Stimulated activated CD4-positive, alpha-beta T cell treated with anti-CD3 and anti-CD28 coated beads, Interleukin-2, amount 100 ng/mL, for 48 hours (primary cell): Measurements from ENCODE around the gene NGLY1.

Experiments used
- DNase-seq, 2 donors: peaks; one replicate each; pipeline ENCODE4 v3.0.0-alpha.2; 2020

NGLY1 gene

DNA sequence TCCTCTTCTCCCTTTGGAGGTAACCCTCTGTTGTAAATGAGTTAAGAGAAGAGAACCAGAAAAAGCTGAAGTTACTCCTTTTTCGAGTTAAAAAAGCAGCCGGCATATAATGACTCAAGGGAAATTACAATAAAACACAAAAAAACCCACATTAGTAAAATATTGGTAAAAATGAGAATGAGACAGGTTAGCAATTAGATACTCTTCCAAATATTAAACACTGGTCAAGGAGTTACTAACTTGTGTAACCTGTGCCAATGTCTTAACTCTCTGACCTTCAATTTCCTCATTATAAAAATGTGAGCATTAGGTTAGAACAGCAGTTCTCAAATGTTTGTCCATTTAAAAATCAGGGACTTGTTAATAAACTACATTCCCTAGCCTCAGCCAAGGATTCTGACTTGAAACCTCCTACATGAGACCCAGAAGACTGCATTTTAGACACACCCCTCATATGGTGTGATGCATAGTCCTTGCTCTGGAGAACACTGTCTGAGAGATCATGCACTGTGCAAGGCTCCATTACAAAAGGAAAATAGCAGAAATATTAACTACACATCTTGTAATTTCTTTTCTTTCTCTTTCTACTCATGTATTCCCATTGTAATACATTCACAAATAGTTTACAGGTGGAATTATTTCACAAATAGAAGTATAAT lies 75.8 kb downstream of the NGLY1 start:
- no peak for DNase-seq

DNA sequence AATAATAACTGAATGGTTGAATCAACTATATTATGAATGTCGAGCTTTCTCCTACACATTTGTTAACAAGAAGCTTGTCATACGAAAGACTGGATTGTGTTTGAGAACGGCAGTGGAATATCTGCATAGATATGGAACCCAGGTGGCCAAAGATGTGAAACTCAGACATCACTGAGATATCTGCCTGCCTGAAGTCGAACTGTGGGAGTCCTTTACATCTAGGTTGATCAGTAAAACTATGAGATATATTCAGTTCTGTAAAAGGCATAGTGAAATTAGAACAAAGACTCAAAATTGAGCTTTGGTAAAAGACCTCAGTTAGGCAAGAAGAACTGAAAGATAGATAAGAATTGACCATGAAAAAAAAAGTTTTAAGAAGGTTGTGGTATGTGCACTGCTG lies 77.0 kb downstream of the NGLY1 start:
- DNase-seq: no peak

DNA sequence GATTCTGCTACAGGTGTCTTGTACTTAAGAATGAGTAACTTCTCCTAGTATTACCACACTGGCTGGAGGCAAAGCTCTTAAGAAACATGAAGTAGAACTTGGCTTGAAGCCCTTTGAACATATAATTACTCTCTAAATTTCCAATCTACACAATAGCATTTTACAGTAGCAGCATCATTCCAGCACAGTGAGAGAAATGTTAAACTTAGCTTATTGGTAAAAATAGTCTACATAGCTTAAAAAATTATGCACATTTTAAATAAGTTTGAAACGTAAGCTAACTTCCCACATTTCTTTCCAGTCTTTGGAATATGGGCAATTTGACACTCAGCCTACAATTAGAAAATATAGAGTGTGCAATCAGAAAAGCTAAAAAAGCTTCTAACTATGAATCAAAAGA lies 85.7 kb downstream of the NGLY1 start:
- DNase-seq: no peak

DNA sequence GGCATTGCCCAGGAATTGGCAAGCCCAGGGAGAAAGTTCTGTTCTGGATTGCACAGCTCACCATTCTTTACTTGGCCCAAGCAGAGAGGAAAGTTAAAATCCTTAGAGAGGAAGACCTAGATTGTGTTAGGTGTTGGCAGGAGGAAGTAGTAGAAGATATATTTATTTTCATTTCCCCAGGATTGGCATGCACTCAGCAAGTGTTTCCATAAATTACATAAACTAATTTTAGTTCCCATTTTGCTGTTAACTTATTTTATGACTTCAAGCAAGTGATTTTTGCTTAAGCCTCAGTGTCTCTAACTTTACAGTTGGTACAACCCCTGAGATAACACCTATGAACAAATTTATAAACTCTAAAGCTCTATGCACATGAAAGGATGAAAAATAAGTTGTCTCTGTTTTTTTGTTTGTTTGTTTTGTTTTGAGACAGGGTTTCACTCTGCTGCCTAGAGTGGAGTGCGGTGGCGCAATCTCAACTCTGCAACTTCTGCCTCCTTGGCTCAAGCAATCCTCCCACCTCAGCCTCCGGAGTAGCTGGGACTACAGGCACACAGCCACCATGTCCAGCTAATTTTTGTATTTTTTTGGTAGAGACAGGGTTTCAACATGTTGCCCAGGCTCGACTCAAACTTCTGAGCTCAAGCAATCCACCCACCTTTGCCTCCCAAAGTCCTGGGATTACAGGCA lies 87.4 kb downstream of the NGLY1 start:
- no peak for DNase-seq

DNA sequence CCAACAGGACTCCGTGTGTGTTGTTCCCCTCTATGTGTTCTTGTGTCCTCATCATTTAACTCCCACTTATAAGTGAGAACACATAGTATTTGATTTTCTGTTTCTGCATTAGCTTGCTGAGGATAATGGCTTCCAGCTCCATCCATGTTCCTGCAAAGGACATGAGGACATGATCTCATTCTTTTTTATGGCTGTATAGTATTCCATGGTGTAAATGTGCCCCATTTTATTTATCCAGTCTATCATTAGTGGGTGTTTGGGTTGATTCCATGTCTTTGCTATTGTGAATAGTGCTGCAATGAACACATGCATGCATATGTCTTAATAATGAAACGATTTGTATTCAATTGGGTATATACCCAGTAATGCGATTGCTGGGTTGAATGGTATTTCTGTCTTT lies 90.0 kb downstream of the NGLY1 start:
- DNase-seq: no peak

DNA sequence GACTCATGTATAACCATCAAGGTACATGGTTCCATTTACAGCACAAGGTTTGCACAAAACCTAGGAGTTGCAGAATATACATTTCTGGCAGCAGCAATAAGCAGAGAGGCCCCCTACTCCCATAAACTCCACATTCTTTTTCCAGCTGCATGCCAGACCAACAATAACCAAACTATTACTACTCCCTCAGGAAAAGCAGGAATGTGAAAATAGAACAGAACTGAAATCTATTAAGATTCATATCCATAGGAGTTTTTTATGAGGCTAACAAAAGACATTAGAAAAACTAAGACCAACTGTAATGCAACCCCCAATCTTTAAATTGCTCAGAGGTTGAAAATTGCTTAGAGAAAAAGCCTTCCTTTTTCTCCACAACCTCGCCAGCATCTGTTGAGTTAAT lies 90.9 kb downstream of the NGLY1 start:
- DNase-seq: no peak

DNA sequence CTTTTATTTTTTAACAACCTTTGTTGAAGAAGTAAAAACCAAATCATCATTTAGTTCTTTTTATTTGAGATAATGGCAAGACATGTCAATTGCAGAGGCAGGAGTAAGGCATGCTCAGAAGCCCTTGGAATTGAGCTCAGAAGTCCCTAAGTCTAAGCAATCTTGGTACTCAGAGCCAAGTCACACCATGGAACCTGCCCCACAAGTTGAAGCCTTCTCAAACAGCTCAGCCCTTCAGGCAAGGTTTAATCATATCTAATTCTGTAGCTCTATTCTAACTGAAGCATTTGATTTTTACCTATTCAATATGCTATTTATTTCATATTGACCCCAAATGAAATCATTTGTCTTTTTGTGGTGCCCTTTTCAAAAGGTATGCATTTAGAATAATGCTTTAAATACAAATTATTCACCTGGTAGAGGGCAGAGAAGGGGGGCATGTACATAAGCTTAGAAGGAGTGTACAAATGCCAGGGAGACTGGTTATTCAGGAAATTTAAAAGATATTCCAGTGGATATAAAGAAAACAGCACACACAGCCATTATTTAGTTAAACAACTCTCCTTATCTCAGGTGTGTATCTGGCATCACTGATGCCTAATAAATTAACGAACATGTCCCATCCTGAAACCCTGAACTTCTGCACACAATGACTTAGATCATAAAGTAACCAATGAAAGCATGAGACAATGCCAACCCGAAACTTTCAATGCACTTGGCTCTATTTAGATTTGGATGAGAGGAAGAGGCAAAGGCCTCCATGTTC lies 92.3 kb downstream of the NGLY1 start:
- no peak for DNase-seq

DNA sequence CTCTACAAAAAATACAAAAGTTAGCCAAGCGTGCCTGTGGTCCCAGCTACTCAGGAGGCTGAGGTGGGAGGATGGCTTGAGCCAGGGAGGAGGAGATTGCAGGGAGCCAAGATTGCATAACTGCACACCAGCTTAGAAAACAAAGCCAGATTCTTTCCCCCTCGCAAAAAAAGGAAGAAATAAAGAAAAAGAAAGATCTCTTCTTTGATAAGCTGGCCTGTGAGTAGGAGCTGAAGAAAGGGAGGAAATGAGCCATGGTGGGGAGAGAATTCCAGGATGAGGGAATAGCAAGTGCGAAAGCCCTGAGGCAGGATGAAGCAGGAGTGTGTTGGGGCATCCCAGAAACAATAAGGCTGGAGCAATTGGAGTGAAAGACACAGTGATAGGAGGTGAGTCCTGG lies 94.0 kb downstream of the NGLY1 start:
- no peak for DNase-seq

DNA sequence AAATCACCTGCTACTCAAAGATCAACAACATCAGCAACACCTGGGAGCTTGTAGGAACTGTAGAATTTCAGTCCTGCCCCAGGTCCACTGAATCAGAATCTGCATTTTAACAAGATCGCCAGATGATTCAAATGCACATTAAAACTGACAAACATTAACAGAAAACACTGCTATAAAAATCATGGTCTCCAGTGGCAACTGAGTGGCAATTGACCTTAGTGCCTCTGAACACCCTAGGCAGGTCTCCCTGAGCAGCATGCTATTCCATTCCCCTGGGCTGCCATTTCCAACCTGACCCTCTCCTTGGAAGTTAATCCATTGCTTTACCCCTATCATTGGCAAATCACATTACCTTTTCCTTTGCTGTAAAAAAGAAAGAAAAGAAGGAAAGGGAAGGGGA lies 95.5 kb downstream of the NGLY1 start:
- no peak for DNase-seq

DNA sequence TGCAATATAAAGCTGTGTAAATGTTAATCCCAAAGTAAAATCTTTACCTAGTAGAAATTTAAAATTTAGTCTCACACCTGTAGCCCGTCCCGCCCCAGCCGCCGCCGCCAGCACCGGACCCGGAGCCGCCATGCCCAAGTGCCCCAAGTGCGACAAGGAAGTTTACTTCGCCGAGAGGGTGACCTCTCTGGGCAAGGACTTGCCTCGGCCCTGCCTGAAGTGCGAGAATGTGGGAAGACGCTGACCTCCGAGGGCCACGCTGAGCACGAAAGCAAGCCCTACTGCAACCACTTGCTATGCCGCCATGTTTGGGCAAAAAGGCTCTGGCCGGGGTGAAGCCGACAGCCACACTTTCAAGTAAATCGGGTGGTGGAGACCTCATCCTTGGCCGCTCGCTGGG lies 96.5 kb downstream of the NGLY1 start:
- no peak for DNase-seq

DNA sequence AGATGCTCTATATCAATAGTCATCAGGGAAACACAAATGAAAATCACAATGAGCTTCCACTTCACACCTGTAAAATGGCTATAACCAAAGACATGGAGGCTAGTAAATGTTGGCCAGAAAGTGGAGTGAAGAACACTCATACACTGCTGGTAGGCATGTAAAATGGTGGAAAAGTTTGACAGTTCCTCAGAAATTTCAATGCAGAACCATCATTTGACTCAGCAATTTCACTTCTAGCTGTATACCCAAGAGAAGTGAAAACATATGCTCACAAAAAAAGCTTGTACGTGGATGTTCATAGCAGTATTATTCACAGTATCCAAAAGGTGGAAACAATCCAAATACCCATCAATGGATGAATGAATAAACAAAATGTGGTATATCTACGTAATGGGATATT lies 99.4 kb downstream of the NGLY1 start:
- DNase-seq: no peak

DNA sequence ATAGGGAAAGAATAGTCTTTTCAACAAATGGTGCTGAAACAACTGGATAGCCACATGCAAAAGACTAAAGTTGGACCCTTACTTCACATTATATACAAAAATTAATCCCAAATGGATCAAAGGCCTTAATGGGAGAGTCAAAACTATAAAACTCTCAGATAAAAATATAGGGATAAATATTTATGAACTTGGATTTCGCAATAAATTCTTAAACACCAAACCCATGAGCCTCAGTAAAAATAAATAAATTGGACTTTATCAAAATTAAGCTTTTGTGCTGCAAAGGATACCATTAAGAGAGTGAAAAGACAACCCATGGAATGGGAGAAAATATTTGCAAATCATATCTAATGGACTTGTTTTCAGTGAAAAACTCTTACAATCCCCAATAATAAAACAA lies 99.8 kb downstream of the NGLY1 start:
- DNase-seq: no peak

DNA sequence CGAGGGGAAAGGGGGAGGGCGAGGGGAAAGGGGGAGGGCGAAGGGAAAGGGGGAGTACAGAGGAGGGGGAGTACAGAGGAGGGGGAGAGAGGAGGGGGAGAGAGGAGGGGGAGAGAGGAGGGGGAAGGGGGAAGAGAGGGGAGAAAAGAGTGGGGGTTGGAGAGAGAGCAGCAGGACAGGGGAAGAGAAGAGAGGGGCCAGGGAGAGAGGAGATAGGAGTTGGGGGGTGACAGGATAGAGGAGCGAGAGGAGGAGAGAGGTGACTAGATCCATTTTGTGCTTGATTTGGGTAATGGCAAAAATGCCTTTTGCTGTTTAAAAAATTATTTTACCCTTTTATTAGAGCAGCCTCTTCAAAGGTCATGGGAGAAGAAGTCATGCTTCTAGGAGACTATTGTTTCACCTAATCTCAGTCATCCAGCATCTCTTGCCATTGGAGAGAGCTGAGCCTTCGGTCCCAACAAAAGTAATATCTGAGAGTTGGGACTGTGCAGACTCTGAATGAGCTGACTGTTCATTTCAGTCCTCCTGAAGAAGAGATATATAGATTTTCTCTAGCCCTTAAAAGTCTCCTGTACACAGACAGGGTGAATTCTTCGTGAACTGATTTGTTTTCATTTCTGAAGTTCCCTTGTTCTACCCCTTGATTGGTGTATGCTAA lies 103.5 kb downstream of the NGLY1 start:
- no peak for DNase-seq

DNA sequence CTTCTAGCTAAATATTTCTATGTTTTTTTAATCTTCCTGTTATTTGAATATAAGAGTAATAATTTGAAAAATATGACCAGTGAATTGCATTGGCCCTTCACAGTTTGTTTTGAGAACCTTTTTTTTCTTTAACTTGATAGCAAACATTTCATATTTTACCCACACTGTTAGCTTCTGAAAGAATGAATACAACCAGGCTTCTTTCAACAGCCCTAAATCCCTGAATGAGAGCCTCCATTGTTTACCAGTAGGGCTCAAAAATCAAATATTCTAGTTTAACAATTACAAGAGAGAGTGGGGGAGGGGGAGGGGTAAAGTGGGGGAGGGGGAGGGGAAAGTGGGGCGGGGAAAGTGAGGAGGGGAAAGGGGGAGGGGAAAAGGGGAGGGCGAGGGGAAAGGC lies 104.1 kb downstream of the NGLY1 start:
- DNase-seq: no peak

DNA sequence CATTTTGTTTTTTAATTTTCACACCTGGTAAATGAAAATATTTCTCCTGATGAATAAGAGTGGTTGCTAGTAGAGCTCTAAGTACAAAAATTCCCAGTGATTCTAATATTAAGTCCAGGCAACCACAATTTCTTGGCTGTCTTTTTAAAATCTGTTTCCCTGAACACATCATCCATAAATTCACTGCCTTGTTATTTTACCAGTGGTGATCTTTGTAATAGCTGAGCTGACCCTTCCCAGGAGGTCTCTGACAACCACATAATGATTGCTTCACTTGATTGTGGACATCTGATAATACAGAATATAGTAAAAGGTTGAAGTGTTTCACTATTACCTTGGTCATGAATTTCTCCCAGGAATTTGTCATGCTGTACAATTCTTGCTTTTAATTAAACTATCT lies 104.7 kb downstream of the NGLY1 start:
- no peak for DNase-seq

DNA sequence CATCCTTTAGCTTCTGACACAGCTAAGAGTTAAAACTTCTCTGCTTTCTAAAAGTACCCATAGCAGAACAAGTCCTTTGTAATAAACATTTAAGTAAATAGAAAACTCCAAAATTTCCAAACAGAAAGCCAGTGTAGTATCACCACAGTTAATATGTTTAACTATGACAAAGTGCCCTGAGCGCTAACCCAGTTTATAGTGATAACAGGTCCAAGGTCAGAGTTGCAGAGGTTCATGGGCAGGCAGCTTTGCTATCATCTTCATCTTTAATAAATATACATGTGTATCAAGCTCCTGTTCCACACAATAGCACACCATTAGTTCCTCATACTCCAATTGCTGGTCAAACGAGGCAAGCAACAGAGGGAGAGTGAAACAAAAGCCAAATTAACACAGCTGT lies 106.1 kb downstream of the NGLY1 start:
- no peak for DNase-seq

DNA sequence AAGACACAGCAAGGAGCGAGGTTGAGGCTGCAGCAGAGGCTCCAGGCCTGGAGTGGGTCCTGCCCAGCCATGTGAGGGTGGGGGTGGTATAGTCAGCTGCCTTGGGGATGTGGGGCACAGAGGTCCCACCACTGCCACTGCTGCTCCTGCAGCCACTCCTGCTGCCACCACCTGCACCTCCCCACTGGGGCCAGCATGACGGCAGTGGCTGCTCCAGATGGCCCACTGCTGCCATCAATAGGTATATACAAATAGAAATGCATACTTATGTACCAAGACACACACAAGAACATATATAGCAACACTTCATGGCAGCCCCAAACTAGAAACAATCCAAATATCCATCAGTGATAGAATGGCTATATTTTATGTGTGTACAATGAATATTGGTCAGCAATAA lies 108.6 kb downstream of the NGLY1 start:
- DNase-seq: no peak

DNA sequence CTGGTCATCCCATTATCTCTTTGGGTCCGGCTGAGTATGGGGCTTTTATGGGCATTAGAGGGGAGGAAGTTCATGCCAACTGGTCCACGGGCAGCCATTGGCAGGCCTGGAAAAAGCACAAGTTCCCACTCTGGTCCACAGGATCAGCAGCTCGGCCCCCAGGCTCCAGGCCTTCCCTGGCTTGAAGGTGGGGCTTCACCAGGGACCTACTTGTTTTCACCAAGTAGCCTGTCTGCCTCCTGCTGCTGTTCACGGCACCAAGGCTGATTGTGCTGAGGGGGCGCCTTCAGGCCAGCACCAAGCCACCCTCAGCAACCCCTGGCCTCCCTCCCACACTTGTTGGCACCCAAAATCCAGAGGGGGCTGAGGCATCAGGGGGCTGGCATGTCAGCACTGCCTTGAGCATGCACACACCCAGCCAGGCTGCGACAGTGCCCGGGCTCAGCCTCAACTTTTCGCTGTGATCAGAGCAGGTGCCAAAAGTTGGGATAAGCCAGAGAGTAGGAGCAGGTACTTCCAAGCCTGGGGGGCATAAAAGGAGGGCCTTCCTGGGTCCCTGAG lies 109.4 kb downstream of the NGLY1 start:
- no peak for DNase-seq
